HCT116 (cell line): ENCODE measurements around the gene GUK1. TPM values are rescaled to one million over a fixed set of nuclear protein-coding genes. Genes with fewer than 3 reads are reported as not detected.
A peak's percentile ranks its signal among the peaks of the same experiment; 100 is the strongest.

Experiments used
- ATAC-seq: fragments of 200-7000 bp; cut with Tn5 transposase; 2 replicates; pipeline ENCODE4 v1.9.1; 2020; ENCODE audit warnings: mild to moderate bottlenecking, moderate library complexity
- BruUV-seq: library from RNA; stranded (reverse); fragments of 400-500 nt; replicated peaks from 2 replicates; lab custom pipeline; 2021; lab: Mats Ljungman, UMichigan
- CTCF ChIA-PET: fragments of 300-600 bp; sonication (Branson Sonifier 250); formaldehyde crosslinking; loops from one replicate; lab custom pipeline; 2021; ENCODE audit warnings: antibody characterized with exemption; lab: Charles Lee
- POLR2A ChIA-PET: fragments of 300-600, 350-600 bp; sonication (Branson Sonifier 250); formaldehyde crosslinking; loops from one replicate; lab custom pipeline; 2021; ENCODE audit warnings: antibody characterized with exemption; lab: Charles Lee
- RAD21 ChIA-PET, 2 experiments: fragments of 300-600 bp; sonication (Branson Sonifier 250); formaldehyde crosslinking; loops; one replicate each; lab custom pipeline; 2023; ENCODE audit warnings: low total read pairs in 2 of 2; ENCODE audit not compliant: uncharacterized antibody in 2 of 2, unreplicated experiment in 2 of 2, low non-redundant PET in 1 of 2; lab: Charles Lee
- DNase-seq: peaks from one replicate; pipeline ENCODE4 v3.0.0-alpha.2; 2010; ENCODE audit warnings: low read depth, low spot score
- H2AFZ ChIP-seq: fragments of 200-600 bp; shearing (Covaris generic), sonication (generic); 2 replicates; pipeline ENCODE4 v1.6.1; 2017; ENCODE audit warnings: low read depth, mixed run types, mixed read lengths, antibody characterized with exemption, low read length; ENCODE audit not compliant: poor library complexity, severe bottlenecking
- H3K27ac ChIP-seq: 2 replicates; pipeline ENCODE4 v1.5.1; 2012; ENCODE audit warnings: low read depth, low read length
- H3K27me3 ChIP-seq: fragments of 200-600 bp; sonication (generic); 2 replicates; pipeline ENCODE4 v1.6.1; 2016; ENCODE audit warnings: mixed run types, low read length, mixed read lengths; ENCODE audit not compliant: insufficient read depth
- H3K36me3 ChIP-seq, 2 experiments: fragments of 200-500 bp in 1 of 2; fragments of 200-600 bp in 1 of 2; sonication (Bioruptor generic) in 1 of 2; sonication (generic) in 1 of 2; 2 replicates each; pipeline versions ENCODE4 v1.5.1 to v1.6.1; 2014 to 2016; ENCODE audit warnings: low read length in 2 of 2, inconsistent platforms in 1 of 2, mixed read lengths in 1 of 2, mixed run types in 1 of 2; ENCODE audit not compliant: insufficient read depth in 2 of 2, control insufficient read depth in 1 of 2
- H3K4me1 ChIP-seq, 2 experiments: fragments of 200-600 bp in 1 of 2; sonication (generic) in 1 of 2; 2 replicates each; pipeline versions ENCODE4 v1.5.1 to v1.6.1; 2012 to 2017; ENCODE audit warnings: low read length in 2 of 2, inconsistent platforms in 1 of 2, mild to moderate bottlenecking in 1 of 2, mixed read lengths in 1 of 2, mixed run types in 1 of 2, moderate library complexity in 1 of 2; ENCODE audit not compliant: insufficient read depth in 2 of 2, control insufficient read depth in 1 of 2
- H3K4me2 ChIP-seq: fragments of 200-600 bp; sonication (generic); 2 replicates; pipeline ENCODE4 v1.6.1; 2017; ENCODE audit warnings: mixed run types, low read length, mixed read lengths
- H3K4me3 ChIP-seq, 2 experiments: fragments of 200-600 bp in 1 of 2; sonication (generic) in 1 of 2; replicated peaks in 1 of 2; 2 replicates each; pipeline ENCODE4 v1.5.1; 2011 to 2016; ENCODE audit warnings: low read length in 2 of 2, control low read depth in 1 of 2, low read depth in 1 of 2, mild to moderate bottlenecking in 1 of 2, mixed read lengths in 1 of 2, mixed run types in 1 of 2
- H3K79me2 ChIP-seq: fragments of 200-600 bp; sonication (generic); 2 replicates; pipeline ENCODE4 v1.6.1; 2017; ENCODE audit warnings: mild to moderate bottlenecking, mixed run types, low read length, moderate library complexity, mixed read lengths; ENCODE audit not compliant: insufficient read depth
- H3K9ac ChIP-seq: fragments of 200-600 bp; sonication (generic); 2 replicates; pipeline ENCODE4 v1.6.1; 2016; ENCODE audit warnings: low read length, mixed read lengths
- H3K9me2 ChIP-seq: fragments of 200-600 bp; sonication (generic), shearing (Covaris generic); 2 replicates; pipeline ENCODE4 v1.6.1; 2017; ENCODE audit warnings: mixed run types, mild to moderate bottlenecking, moderate library complexity; ENCODE audit not compliant: insufficient read depth
- H3K9me3 ChIP-seq, 2 experiments: fragments of 200-500 bp in 1 of 2; fragments of 200-600 bp in 1 of 2; sonication (Bioruptor generic) in 1 of 2; sonication (generic) in 1 of 2; 2 replicates each; pipeline ENCODE4 v1.6.1; 2014 to 2017; ENCODE audit warnings: low read length in 2 of 2, mixed read lengths in 2 of 2, inconsistent platforms in 1 of 2, low read depth in 1 of 2, mild to moderate bottlenecking in 1 of 2, mixed run types in 1 of 2, moderate library complexity in 1 of 2; ENCODE audit not compliant: control insufficient read depth in 1 of 2, insufficient read depth in 1 of 2
- H4K20me1 ChIP-seq: fragments of 200-600 bp; sonication (generic), shearing (Covaris generic); 2 replicates; pipeline ENCODE4 v1.6.1; 2017; ENCODE audit warnings: mixed run types, mild to moderate bottlenecking, moderate library complexity; ENCODE audit not compliant: insufficient read depth
- ELF1 ChIP-seq: IDR thresholded peaks from 2 replicates; pipeline ENCODE4 v1.6.1; 2012; ENCODE audit warnings: low read depth, borderline replicate concordance
- EZH2phosphoT487 ChIP-seq: fragments of 200-600 bp; IDR thresholded peaks from 2 replicates; pipeline ENCODE4 v1.6.1; 2018; ENCODE audit warnings: antibody characterized with exemption, borderline replicate concordance
- FOSL1 ChIP-seq: IDR thresholded peaks from 2 replicates; pipeline ENCODE4 v1.6.1; 2012; ENCODE audit warnings: low read depth
- JUND ChIP-seq: IDR thresholded peaks from 2 replicates; pipeline ENCODE4 v1.6.1; 2012
- POLR2A ChIP-seq: IDR thresholded peaks from 2 replicates; pipeline ENCODE4 v1.7.0; 2011; ENCODE audit warnings: borderline replicate concordance; ENCODE audit not compliant: insufficient read depth, insufficient read length; ENCODE audit errors: extremely low read depth
- POLR2AphosphoS5 ChIP-seq: IDR thresholded peaks from 2 replicates; pipeline ENCODE4 v1.6.1; 2011; ENCODE audit warnings: mild to moderate bottlenecking, low read depth, low read length, moderate library complexity
- RAD21 ChIP-seq: IDR thresholded peaks from 2 replicates; pipeline ENCODE4 v1.6.1; 2012; ENCODE audit warnings: low read depth, mild to moderate bottlenecking
- REST ChIP-seq: IDR thresholded peaks from 2 replicates; pipeline ENCODE4 v1.6.1; 2012; ENCODE audit warnings: low read depth
- SIN3A ChIP-seq: IDR thresholded peaks from 2 replicates; pipeline ENCODE4 v1.6.1; 2012; ENCODE audit warnings: low read depth
- SRF ChIP-seq: IDR thresholded peaks from 2 replicates; pipeline ENCODE4 v1.6.1; 2012; ENCODE audit warnings: low read depth
- TCF7L2 ChIP-seq: IDR thresholded peaks from 2 replicates; pipeline ENCODE4 v1.7.0; 2011; ENCODE audit warnings: borderline replicate concordance, inconsistent platforms; ENCODE audit not compliant: insufficient read depth, insufficient read length; ENCODE audit errors: extremely low read depth
- YY1 ChIP-seq: IDR thresholded peaks from 2 replicates; pipeline ENCODE4 v1.6.1; 2011; ENCODE audit warnings: low read length, low read depth, moderate library complexity, mild to moderate bottlenecking; ENCODE audit not compliant: insufficient replicate concordance; ENCODE audit errors: extremely low read depth
- ZBTB33 ChIP-seq: IDR thresholded peaks from 2 replicates; pipeline ENCODE4 v1.6.1; 2011; ENCODE audit warnings: mild to moderate bottlenecking, low read length, moderate library complexity; ENCODE audit not compliant: insufficient replicate concordance; ENCODE audit errors: extremely low read depth
- ZFX ChIP-seq: fragments of 450-650 bp; IDR thresholded peaks from 2 replicates; pipeline ENCODE4 v1.6.1; 2017
- ZNF274 ChIP-seq: fragments of 200-500 bp; sonication (Bioruptor generic); IDR thresholded peaks from 2 replicates; pipeline ENCODE4 v1.6.1; 2014; ENCODE audit warnings: mild to moderate bottlenecking, low read depth, low read length, inconsistent platforms
- intact Hi-C: fragments of 100-400 bp; cut with micrococcal nuclease; formaldehyde crosslinking; loops from 2 replicates; pipeline ENCODE4 v1.10.0; 2022
- total RNA-seq: library from RNA; stranded (reverse); gene quantifications from one replicate; pipeline ENCODE4 v1.2.1, GENCODE V29; 2021; ENCODE audit not compliant: unreplicated experiment

The GUK1 gene
- total RNA-seq, 1 experiment from 2014 or later: 145 TPM

GRCh38 chr1:228131766-228132165 lies 8.3 kb upstream of the GUK1 start:
- RAD21 ChIA-PET: no interaction called here
- H3K27ac ChIP-seq: 0 out of 2 replicates have a peak overlapping the region, but pooled peaks have one; percentile 6

GRCh38 chr1:228134591-228134990 lies 5.5 kb upstream of the GUK1 start:
- CTCF ChIA-PET: no interaction called here
- POLR2A ChIA-PET: no interaction called here
- no TSS peak for BruUV-seq
- intact Hi-C loops: loop anchor here (5.0 kb wide), 2 partner anchors 323 to 383 kb away; a partner anchor contains a TSS
- H3K79me2 ChIP-seq: no peaks in the 10 kb centered on the region
- H3K9me2 ChIP-seq: no peaks in the 10 kb centered on the region
- H3K9ac ChIP-seq: no peak overlapping the region
- DNase-seq (no peak), ATAC-seq (no peak)
- no peaks in the 10 kb centered on the region for H3K9me3 ChIP-seq
- RAD21 ChIA-PET: no interaction called here
- no peaks in the 10 kb centered on the region for H3K36me3 ChIP-seq
- H3K27ac ChIP-seq: no peak overlapping the region
- H3K4me2 ChIP-seq: no peak overlapping the region
- H2AFZ ChIP-seq: no peak overlapping the region
- H3K27me3 ChIP-seq: peaks cover 3% of the 10 kb centered on the region; the same call in 1 of the 2 replicates
- H3K4me1 ChIP-seq: peaks cover 7 to 23% of the 10 kb centered on the region in 2 experiments
- no peak overlapping the region for H3K4me3 ChIP-seq
- H4K20me1 ChIP-seq: no peaks in the 10 kb centered on the region
- TF ChIP-seq RAD21 (no peak), REST (no peak), POLR2A (no peak), JUND (no peak), SIN3A (no peak), ZNF274 (no peak), ZFX (no peak), ZBTB33 (no peak), EZH2phosphoT487 (no peak), YY1 (no peak), FOSL1 (no peak), SRF (no peak), POLR2AphosphoS5 (no peak), ELF1 (no peak)

More at GRCh38 chr1:228131766-228132165, 8.3 kb upstream of the GUK1 start:
- Histone ChIP-seq H3K36me3 (no peaks in the 10 kb centered on the region), H4K20me1 (no peaks in the 10 kb centered on the region), H3K79me2 (no peaks in the 10 kb centered on the region), H3K4me1 (peaks cover 7 to 18% of the 10 kb centered on the region in 2 experiments), H3K4me3 (no peak overlapping the region), H3K27me3 (peaks cover 3% of the 10 kb centered on the region; the same call in 1 of the 2 replicates), H3K9me2 (no peaks in the 10 kb centered on the region), H3K9me3 (no peaks in the 10 kb centered on the region), H3K9ac (no peak overlapping the region), H3K4me2 (peak overlapping the region; percentile 75), H2AFZ (peak overlapping the region; percentile 14)
- intact Hi-C loops: loop anchor here (1.0 to 5.0 kb wide), 3 partner anchors 262 to 386 kb away; a partner anchor contains a TSS
- ChIA-PET CTCF (interaction anchor here (1.6 to 2.3 kb wide), 3 partner anchors 10 to 132 kb away, joined by 6 to 10 read pairs (median 8); partner anchors contain the start of gene MRPL55), POLR2A (no interaction called here)
- no peak for DNase-seq
- ATAC-seq: no peak
- BruUV-seq: no TSS peak
- TF ChIP-seq TCF7L2 (no peak), FOSL1 (no peak), ZFX (no peak), JUND (no peak), SIN3A (no peak)
